CD4-positive, alpha-beta T cell treated with Interleukin-4 for 1 hour (primary cell): ENCODE data around the gene SYNPO2.

ENCODE experiments used
- DNase-seq, 2 donors: peaks; one replicate each; pipeline ENCODE4 v3.0.0-alpha.2; 2020 to 2022

SYNPO2 gene

DNA sequence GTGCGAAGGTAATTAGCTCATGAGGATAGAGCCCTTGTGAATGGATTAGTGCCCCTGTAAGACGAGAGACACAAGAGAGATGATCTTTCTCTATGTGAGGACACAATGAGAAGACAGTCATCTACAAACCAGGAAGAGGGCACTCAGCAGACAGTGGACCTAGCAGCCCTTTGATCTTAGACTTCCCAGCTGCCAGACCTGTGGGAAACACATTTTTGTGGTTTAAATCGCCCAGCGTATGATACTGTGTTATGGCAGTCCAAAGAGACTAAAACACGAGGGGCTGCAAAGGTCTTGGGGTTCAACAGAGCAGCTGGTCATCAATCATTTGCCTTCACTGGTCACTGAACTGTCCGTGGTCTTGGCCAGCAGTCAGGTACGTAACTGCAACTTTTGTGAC lies 9.2 kb upstream of the SYNPO2 start:
- DNase-seq: no peak

DNA sequence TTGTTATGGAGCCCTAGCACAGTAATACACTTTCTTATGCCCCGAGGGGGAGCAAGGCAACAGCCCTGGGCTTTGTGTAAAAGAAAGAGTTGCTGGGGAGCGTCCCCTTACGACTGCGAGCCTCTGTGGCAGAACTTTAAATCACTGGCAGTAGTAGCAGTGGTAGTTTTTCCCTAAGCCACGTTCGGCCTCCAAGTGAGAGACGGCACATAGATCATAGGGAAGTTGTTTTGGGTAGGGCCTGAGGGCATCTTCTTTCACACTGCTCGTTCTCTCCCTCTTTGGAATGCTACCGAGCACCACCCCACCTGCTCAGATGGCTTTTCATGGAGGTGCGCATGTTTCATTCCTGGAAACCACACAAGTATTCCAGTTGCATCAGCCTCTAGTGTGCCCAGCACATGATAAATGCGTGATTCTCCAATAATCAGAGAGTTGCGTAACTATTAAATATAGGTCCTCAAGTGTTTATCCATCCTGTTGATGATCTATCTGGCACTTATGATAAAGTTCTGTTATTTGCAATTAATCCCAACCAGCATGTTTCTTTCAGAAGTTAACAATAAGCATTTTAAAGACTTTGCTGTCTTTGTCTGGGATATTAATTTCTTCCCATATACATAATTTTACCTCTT lies 7.0 kb upstream of the SYNPO2 start:
- DNase-seq: no peak

DNA sequence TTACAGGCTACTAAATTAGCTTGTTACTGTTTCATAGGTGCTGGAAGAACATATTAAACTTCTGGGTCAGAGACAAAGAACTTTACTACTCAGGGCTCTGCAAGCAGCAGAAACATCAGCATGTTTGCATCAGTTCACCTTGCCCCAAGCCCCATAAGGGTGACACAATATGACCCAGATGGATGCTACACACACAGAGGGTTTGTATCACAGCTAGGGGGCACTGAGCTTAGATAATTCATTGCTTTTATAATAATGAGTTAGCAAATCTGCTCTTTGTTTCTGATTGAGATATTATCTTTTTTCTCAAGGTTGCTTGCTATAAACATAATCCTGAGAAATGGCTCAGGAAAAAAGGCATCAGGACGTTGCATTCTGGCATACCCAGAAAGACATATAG lies 4.8 kb upstream of the SYNPO2 start:
- no peak for DNase-seq

- no peak for DNase-seq
Observed at GRCh38 chr4:118884716-118885115, 3.9 kb upstream of the SYNPO2 start.

DNA sequence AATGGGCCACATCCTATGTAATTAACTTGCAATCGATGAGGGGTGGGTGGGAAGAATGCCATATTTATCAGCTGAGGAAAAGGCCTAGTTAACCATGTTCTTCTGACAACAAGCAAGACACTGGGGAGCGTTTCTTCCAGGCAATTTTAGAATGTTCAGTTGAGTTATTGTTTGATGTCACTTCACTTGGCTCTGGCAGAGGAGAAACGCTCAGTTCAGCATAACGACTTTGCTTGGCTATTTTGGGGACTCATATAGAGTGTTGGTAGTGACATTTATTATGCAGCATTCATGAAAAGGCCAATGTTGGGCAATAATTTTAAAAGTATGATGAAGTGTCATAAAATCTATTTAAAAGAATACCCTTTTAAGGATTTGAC lies 648 bp downstream of the SYNPO2 start:
- DNase-seq: no peak

DNA sequence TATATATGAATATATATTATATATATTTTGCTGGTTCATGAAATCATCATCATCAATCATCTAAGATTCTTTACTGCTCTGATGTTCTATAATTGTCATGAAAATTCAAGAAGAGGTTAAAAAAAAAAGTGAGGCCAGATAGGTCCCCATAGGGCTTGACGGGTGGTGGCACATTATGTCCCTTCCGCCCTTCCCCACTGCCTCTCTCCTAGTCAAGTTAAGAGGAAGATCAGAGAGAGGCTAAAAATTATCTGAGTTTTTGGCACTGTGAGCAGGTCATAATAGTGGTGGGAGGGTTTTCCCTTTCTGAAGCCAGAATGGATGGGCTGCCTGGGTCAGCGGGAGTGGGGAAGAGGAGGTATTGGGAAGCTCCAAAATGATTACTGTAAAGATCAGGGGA lies 5.4 kb downstream of the SYNPO2 start:
- no peak for DNase-seq

- DNase-seq: no peak
Observed at GRCh38 chr4:118898221-118898620, 9.6 kb downstream of the SYNPO2 start.

DNA sequence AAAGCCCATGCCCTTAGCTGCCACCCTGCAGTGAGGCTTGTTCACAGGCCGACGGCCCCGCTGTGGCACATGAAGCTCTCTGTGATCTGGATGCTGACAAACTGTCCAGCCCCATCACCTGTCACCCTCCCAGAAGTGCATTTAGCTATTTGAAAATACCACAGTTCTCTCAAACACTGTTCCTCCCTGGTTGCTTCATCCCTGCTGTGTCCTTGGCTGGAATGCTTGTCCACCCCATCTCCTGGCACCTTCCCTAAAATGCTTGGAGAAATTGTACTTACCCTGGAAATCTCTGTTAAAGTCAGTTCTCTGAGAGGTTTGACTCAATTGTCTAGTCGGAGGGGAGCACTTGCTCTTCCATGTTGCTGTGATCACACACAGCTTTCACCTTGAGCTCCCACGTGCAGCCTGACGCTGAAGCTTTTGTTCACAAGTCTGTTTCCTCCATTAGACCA lies 10.1 kb downstream of the SYNPO2 start:
- no peak for DNase-seq

- DNase-seq: no peak
Observed at GRCh38 chr4:118904418-118904817, 15.8 kb downstream of the SYNPO2 start.

DNA sequence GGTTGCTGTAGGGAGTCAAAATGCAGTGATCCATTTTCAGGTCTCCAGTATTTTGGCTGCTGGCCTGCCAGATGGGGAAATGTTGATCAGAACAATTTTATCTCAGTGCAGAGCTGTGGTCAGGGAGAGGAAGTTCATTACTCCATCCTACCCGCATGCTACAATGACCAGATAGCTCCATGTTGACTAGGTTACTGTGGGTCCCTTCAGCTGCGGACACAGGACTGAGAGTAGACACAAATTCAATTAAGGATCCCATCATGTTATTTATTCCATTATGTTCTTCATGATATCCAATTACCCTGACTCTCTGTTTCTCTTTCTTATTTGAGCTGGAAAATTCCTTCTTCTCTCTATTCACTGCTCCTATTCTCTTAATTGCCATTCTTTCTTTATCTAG lies 16.3 kb downstream of the SYNPO2 start:
- DNase-seq: no peak

GRCh38 chr4:118905566-118905965 lies 16.9 kb downstream of the SYNPO2 start:
- DNase-seq: no peak

DNA sequence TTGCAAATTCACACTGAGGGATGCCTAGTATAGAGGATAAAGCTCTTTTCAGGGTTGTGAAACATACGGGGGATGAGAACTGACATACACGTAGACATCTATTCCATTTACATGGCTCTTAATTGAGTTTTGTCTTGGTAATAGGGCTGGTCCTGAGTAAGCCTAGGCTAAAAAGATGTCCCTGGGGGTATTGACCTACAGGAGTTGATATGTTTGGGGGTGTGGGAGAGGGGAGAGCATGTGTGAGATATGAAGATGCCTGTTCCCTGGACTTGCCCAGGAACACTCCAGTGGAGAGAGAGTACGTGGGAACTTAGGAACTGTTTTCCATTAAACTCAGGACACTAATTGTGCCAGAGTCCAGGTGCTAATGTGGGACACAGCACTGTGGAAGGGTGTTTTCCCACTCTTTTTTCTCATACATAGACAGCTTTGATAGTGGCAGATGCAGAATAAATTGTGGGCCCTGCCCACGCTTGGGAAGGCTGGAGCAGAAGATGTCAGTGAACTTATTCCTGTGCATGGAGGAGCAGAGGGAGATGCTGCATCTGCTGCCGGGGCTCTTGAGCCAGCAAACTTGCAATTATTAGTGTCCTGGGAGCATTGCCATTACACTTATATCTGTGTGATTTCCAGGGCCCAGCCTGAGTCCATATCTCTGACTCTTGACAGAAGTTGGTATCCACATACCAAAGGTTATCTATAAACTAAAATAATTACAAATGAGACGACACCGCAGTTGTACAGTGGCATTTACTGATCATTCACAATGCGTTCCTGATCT lies 20.7 kb downstream of the SYNPO2 start:
- DNase-seq: no peak

GRCh38 chr4:118910221-118910620 lies 21.6 kb downstream of the SYNPO2 start:
- no peak for DNase-seq

GRCh38 chr4:118911238-118911703 lies 22.6 kb downstream of the SYNPO2 start:
- DNase-seq: no peak

DNA sequence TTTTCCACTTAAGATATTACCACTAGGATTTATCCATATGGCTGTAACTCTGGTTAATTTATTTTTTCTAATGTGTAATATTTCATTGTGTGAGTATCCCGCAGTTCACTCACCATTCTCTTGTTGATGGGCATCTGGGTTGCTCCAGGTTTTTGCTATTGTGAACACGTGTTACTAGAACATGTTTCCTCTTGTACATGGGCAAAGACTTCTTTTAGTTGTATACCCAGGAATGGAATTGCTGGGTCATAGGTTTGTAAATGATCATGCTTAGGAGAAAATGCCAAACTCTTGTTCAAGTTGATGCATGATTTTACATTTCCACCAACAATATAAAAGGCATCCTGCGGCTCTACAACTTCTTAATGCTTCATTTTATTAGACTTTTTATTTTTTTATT lies 26.8 kb downstream of the SYNPO2 start:
- DNase-seq: no peak

DNA sequence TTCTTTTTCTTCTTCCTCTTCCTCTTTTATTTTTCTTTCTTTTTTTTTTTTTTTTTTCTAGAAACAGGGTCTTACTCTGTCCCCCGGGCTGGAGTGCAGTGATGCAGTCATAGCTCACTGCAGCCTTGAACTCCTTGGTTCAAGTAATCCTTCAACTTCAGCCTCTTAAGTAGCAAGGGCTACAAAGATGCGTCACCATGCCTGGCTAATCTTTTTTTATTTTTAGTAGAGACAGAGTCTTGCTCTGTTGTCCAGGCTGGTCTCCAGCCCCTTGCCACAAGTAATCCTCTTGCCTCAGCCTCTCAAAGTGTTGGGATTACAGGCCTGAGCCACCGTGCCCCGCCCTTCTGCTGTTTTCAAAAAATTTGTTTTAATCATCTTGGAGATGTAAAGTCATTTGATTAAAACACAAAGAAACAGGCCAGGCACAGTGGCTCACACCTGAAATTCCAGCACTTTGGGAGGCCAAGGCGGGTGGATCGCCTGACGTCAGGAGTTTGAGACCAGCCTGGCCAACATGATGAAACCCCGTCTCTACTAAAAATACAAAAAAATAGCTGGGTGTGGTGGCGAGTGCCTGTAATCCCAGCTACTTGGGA lies 28.1 kb downstream of the SYNPO2 start:
- DNase-seq: no peak

GRCh38 chr4:118917582-118917981 lies 28.9 kb downstream of the SYNPO2 start:
- no peak for DNase-seq

DNA sequence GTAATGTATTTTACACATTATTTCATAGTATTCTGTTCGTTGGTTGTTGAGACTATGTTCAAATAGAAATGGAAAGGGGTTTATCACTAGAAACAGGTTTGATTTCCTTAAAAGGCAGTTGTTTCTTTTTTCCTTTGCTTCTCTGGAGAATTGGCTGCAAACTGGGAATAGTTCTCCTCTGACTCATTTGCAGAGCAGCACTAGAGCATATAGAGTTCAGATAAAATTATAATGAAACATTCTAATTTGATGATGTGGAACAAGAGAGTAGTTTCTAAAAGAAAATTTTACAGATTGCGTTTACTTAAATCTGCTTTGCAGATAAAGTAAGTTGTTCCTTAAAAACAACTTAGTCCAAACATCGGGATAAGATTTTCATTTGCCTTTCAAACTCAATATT lies 29.7 kb downstream of the SYNPO2 start:
- no peak for DNase-seq

- no peak for DNase-seq
Observed at GRCh38 chr4:118920247-118920646, 31.6 kb downstream of the SYNPO2 start.

- DNase-seq: no peak
Observed at GRCh38 chr4:118921786-118922185, 33.1 kb downstream of the SYNPO2 start.

DNA sequence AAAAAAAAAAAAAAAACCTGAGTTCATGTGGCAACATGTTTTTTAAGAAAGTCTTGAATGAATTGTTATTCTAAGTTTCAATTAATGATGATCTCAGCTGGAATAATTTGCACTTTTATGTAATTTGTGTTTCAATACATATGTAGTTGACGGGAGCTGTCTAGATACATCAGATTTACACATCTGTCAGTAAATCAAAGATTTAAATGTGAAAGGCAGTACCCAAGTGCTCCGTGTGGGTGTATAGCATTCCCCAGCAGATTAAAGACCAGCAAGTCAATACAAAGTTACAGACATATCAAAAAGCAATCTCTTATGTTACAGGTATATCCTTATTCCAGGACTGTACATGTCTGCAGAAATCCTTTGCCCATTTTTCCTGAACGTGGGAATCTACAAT lies 35.2 kb downstream of the SYNPO2 start:
- DNase-seq: no peak

- DNase-seq: no peak
Observed at GRCh38 chr4:118927974-118928373, 39.3 kb downstream of the SYNPO2 start.

- DNase-seq: no peak
Observed at GRCh38 chr4:118930255-118930654, 41.6 kb downstream of the SYNPO2 start.

- no peak for DNase-seq
Observed at GRCh38 chr4:118931786-118932185, 43.1 kb downstream of the SYNPO2 start.
